ENCODE measurements around the gene WFS1.

DNA sequence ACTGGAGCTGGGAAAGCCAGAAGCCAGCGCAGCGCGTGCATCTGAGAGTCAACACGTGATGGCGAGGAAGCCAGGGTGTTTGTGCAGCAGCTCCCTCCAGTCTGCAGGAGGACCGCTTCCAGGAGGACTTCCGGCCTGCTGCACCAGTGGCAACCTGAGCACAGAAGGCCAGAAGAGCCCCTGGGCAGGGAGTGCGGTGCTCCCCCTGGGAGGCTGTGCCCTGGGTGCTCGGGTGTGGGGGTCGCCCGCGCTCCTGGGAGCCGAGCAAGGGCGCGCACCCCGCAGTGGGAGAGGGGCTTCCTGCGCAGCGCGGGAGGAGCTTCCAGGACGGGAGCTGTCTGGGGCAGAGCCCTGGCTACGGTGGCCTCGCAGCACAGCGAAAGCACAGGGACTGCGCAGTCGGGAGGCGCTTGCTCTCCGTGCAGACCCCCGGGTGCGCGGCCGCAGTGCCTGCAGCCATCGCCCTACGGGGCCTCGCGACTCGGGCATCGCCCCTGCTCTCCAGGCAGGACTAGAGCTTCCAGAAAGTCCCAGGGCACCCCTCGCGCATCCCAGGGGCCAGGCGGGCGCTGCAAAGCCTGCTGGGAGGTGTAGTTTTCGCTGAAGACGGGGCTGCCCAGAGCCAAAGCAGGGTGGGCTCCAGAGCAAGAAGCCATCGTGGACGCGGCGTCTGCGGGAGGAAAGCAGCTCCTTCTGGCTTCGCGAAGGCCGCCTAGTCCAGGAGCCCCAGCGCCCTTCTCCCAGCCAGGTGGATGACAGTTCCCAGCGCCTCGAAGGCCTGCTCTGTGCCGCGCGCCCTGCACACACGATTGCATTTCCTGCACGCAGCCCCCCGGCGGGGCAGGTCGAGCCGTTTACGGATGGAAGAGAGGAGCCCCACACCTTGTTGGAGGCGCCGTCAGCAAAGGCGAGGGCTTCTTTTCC is 24.1 kb upstream of the WFS1 start:
- TF ChIP-seq, protein P1, sequence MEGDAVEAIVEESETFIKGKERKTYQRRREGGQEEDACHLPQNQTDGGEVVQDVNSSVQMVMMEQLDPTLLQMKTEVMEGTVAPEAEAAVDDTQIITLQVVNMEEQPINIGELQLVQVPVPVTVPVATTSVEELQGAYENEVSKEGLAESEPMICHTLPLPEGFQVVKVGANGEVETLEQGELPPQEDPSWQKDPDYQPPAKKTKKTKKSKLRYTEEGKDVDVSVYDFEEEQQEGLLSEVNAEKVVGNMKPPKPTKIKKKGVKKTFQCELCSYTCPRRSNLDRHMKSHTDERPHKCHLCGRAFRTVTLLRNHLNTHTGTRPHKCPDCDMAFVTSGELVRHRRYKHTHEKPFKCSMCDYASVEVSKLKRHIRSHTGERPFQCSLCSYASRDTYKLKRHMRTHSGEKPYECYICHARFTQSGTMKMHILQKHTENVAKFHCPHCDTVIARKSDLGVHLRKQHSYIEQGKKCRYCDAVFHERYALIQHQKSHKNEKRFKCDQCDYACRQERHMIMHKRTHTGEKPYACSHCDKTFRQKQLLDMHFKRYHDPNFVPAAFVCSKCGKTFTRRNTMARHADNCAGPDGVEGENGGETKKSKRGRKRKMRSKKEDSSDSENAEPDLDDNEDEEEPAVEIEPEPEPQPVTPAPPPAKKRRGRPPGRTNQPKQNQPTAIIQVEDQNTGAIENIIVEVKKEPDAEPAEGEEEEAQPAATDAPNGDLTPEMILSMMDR (IDR thresholded peaks at IDR 0.05; ENCODE audit: low read length): no peak
- TF ChIP-seq EZH2phosphoT487 (IDR thresholded peaks at IDR 0.05; ENCODE audit: low read length): no peak
